HepG2 (cell line): Measurements from ENCODE around the gene FKTN. TPM values are rescaled to one million over a fixed set of nuclear protein-coding genes. Genes with fewer than 3 reads are reported as not detected.

Experiments
- HOXA3 ChIP-seq: sonication (generic); formaldehyde crosslinking; IDR thresholded peaks from 2 replicates; pipeline ENCODE4 v1.5.0; 2020; ENCODE audit warnings: missing genetic modification reagents
- PAWR ChIP-seq: sonication (generic); formaldehyde crosslinking; IDR thresholded peaks from 2 replicates; pipeline ENCODE4 v1.4.0; 2020; ENCODE audit warnings: missing genetic modification reagents, mild to moderate bottlenecking, borderline replicate concordance
- RBM39 ChIP-seq: fragments of 200-400 bp; formaldehyde crosslinking; IDR thresholded peaks from one replicate; pipeline ENCODE4 v1.6.1; 2018; ENCODE audit warnings: antibody characterized with exemption, mild to moderate bottlenecking, low read depth, low read length; ENCODE audit not compliant: poor library complexity, severe bottlenecking
- SKIL ChIP-seq: sonication (generic); formaldehyde crosslinking; IDR thresholded peaks from 2 replicates; pipeline ENCODE4 v1.8.0; 2022; ENCODE audit warnings: missing genetic modification reagents, mild to moderate bottlenecking, moderate library complexity, borderline replicate concordance
- ZFYVE20 ChIP-seq: sonication (generic); formaldehyde crosslinking; IDR thresholded peaks from 2 replicates; pipeline ENCODE4 v1.8.0; 2023; ENCODE audit warnings: low read depth, mild to moderate bottlenecking, moderate library complexity, missing genetic modification reagents, borderline replicate concordance
- ZNF530 ChIP-seq: sonication (generic); formaldehyde crosslinking; IDR thresholded peaks from 2 replicates; pipeline ENCODE4 v1.5.0; 2020; ENCODE audit warnings: low read depth, mild to moderate bottlenecking, missing genetic modification reagents
- ZNF720 ChIP-seq: sonication (generic); formaldehyde crosslinking; IDR thresholded peaks from 2 replicates; pipeline ENCODE4 v1.4.0; 2020; ENCODE audit warnings: missing genetic modification reagents
- polyA plus RNA-seq, 8 experiments: library from polyadenylated mRNA; depleted of rRNA in 3 of 8; stranded (reverse) in 7 of 8; unstranded in 1 of 8; fragments of >200 nt; fragmentation: Illumina TruSeq in 4 of 8; extraction: Trizol in 4 of 8; gene quantifications; 2 replicates each; pipeline versions ENCODE4 v1.2.1 to v1.2.3, GENCODE V29; 2011 to 2016; ENCODE audit warnings: low read depth in 4 of 8, missing spikeins in 1 of 8, mixed read lengths in 1 of 8; ENCODE audit not compliant: insufficient read depth in 1 of 8
- total RNA-seq, 5 experiments: library from RNA; depleted of rRNA; stranded (reverse); fragments of >200 nt; fragmentation: Illumina TruSeq; extraction: Trizol; gene quantifications; 2 replicates each; pipeline ENCODE4 v1.2.3, GENCODE V29; 2016; ENCODE audit warnings: low read depth in 1 of 5

The FKTN gene
- total and polyA plus RNA-seq, 2 of the 13 experiments (the other 11 are each of a cell fraction or from before 2014, with no cell fraction given) = 7.9 to 13.5 TPM

- TF ChIP-seq SKIL (CRISPR knock-in tag) = no peak
- TF ChIP-seq PAWR (CRISPR knock-in tag) = no peak
- TF ChIP-seq ZNF720 (CRISPR knock-in tag) = no peak
- no peak for TF ChIP-seq ZNF530 (CRISPR knock-in tag)
- no peak for TF ChIP-seq ZFYVE20 (CRISPR knock-in tag)
- no peak for TF ChIP-seq RBM39
- TF ChIP-seq HOXA3 (CRISPR knock-in tag) = no peak
These were observed 129.0 kb downstream of the FKTN start (continued) for GRCh38 chr9:105686936-105687335.

Other genes starting within 250 kb of the FKTN start
- gene FSD1L, start 110.1 kb upstream of the FKTN start, total RNA-seq (2016; rRNA removed; fragmentation: Illumina TruSeq; extraction: Trizol) = 2.8 and 5.1 TPM in 2 replicates
- 4.1 and 4.2 TPM in 2 replicates for gene FSD1L, start 110.1 kb upstream of the FKTN start, polyA plus RNA-seq (2011; rRNA removed)
- gene TAL2, start 104.3 kb downstream of the FKTN start, total RNA-seq (2016; rRNA removed; fragmentation: Illumina TruSeq; extraction: Trizol) = not detected in 2 replicates
- gene TAL2, start 104.3 kb downstream of the FKTN start, polyA plus RNA-seq (2011; rRNA removed) = 0.22 TPM in 1 of 2 replicates, not detected in the other
- gene TMEM38B, start 136.4 kb downstream of the FKTN start, total RNA-seq (2016; rRNA removed; fragmentation: Illumina TruSeq; extraction: Trizol) = 26.0 and 32.4 TPM in 2 replicates
- gene TMEM38B, start 136.4 kb downstream of the FKTN start, polyA plus RNA-seq (2011; rRNA removed) = 12.4 and 13.4 TPM in 2 replicates